Coronary artery (tissue), 2 donors: ENCODE measurements around the gene MICAL3.
"Not testable (repeated sequence)": the region's sequence is repeated elsewhere in the genome, so short reads cannot be mapped to it uniquely, and the experiment has no call there.

Experiments
- DNase-seq: peaks from one replicate; pipeline ENCODE4 v3.0.0-alpha.2; 2017; ENCODE audit warnings: low spot score
- H3K27ac ChIP-seq, 2 donors: fragments of 200-600 bp; sonication (generic); one replicate each; pipeline ENCODE4 v1.5.1; 2016 to 2019
- H3K4me3 ChIP-seq: fragments of 200-600 bp; sonication (generic); 2 replicates; pipeline ENCODE4 v1.5.1; 2016; ENCODE audit warnings: mild to moderate bottlenecking, moderate library complexity
- CTCF ChIP-seq: fragments of 200-600 bp; sonication (generic); IDR thresholded peaks from one replicate; pipeline ENCODE4 v1.5.1; 2019; ENCODE audit warnings: antibody characterized with exemption

Gene MICAL3

GRCh38 chr22:17990942-17991341 is 33.4 kb downstream of the MICAL3 start:
- no peak for TF ChIP-seq CTCF
- no peak for DNase-seq
- Histone ChIP-seq H3K4me3 (no peak overlapping the region), H3K27ac (no peak overlapping the region)

- no peak for DNase-seq
- Histone ChIP-seq H3K27ac (no peak overlapping the region), H3K4me3 (no peak overlapping the region)
- TF ChIP-seq CTCF = no peak
These were observed 34.2 kb downstream of the MICAL3 start for GRCh38 chr22:17990147-17990546.

GRCh38 chr22:17988800-17989513 is 35.4 kb downstream of the MICAL3 start:
- no peak overlapping the region for H3K27ac ChIP-seq
- no peak overlapping the region for H3K4me3 ChIP-seq
- no peak for DNase-seq
- TF ChIP-seq CTCF = no peak

DNA sequence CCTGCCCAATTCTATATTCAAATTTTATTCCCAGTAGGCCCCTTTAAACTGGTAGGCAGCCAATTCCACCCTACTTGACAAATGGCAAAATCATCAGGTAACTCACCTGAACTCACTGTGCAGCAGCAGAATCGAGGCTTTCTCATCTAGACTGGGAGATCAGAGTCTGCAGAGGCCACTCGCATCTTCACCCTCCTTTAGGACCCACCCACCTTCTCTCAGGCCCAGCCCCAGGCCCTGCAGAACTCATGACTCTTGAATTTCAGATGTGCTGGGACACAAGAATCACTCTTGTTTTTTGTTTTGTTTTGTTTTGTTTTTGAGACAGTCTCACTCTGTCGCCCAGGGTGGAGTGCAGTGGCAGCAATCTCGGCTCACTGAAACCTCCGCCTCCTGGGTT is 38.8 kb downstream of the MICAL3 start:
- DNase-seq = no peak
- Histone ChIP-seq H3K27ac (no peak overlapping the region), H3K4me3 (no peak overlapping the region)
- no peak for TF ChIP-seq CTCF

DNA sequence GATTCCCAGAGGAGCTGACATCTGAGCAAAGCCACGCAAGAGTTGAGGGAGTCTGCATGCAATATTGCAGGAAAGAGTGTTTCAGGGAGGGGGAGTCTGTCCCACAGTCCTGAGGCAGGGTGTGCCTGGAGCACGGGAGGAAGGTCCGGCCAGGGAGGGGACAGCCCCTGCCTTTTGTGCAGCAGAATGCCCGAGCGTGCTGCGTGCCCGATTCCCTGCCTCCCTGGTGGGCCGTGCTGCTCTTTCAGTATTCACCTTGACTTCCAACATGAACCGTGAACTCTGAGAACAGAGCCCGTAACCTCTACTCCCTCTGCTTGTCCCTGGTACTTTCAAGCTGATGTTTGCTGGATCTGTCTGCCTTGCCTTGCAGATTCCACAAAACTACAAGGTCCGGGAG is 39.3 kb downstream of the MICAL3 start:
- not testable (repeated sequence) for H3K27ac ChIP-seq, H3K4me3 ChIP-seq, DNase-seq

DNA sequence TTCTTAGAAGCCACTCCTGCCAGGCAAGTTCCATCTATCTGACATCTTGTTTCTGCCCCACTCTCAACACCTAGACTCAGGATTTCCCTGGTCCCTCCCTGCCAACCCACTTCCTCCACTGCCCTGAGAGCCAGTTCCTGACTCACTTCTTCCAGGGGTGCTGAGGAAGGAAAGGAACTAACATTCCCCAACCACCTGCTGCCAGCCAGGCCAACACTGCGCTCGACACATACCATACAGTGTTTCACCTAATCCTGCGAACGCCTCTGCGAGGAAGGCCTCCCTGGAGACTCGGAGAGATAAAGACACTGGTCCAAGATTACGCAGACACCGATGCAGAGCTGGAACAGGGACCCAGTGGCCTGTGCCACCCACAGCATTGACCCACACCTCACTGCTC is 40.2 kb downstream of the MICAL3 start:
- no peak for TF ChIP-seq CTCF
- no peak overlapping the region for H3K27ac ChIP-seq
- DNase-seq = no peak
- no peak overlapping the region for H3K4me3 ChIP-seq

DNA sequence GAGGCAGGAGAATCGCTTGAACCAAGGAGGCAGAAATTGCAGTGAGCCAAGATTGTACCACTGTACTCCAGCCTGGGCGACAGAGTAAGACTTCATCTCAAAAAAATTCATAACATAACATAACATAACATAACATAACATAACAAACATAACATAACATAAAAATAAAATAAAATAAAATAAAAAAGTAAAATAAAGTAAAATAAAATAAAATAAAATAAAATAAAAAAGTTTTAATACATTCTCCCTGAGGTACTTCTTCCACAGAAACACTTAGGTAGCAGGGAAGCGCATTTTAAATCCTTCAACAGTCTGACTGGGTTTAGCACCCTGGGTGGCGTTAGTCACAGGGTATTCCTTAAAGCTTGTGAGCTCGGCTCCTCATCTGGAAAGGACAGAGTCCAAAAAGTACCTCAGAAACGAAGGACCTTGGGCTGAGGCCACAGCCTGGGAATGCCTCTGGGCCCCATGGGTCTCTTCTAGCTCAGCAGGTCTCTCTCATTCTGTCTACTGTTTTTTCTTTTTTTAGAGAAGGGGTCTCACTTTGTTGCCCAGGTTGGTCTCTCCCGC is 41.7 kb downstream of the MICAL3 start:
- Histone ChIP-seq H3K27ac (no peak overlapping the region), H3K4me3 (no peak overlapping the region)
- DNase-seq = no peak
- TF ChIP-seq CTCF = no peak
